Amniotic epithelial cell (primary cell): Measurements from ENCODE around the gene PTPN1.
"Not testable (repeated sequence)": the region's sequence is repeated elsewhere in the genome, so short reads cannot be mapped to it uniquely, and the experiment has no call there.

Experiments
- DNase-seq: peaks from one replicate; pipeline ENCODE4 v3.0.0-alpha.2; 2010; ENCODE audit warnings: low read depth

PTPN1 gene

GRCh38 chr20:50481741-50482140 lies 28.4 kb upstream of the PTPN1 start:
- DNase-seq = no peak

- no peak for DNase-seq
Measured at GRCh38 chr20:50482396-50482981, 27.7 kb upstream of the PTPN1 start.

GRCh38 chr20:50484271-50484976 lies 25.8 kb upstream of the PTPN1 start:
- no peak for DNase-seq

GRCh38 chr20:50487397-50487796 lies 22.8 kb upstream of the PTPN1 start:
- DNase-seq = peak; percentile 53

GRCh38 chr20:50488236-50488806 lies 21.9 kb upstream of the PTPN1 start:
- DNase-seq = no peak

GRCh38 chr20:50491168-50491567 lies 19.0 kb upstream of the PTPN1 start:
- no peak for DNase-seq

GRCh38 chr20:50491926-50492634 lies 18.1 kb upstream of the PTPN1 start:
- DNase-seq = peak; percentile 94

GRCh38 chr20:50493881-50494253 lies 16.3 kb upstream of the PTPN1 start:
- no peak for DNase-seq

- no peak for DNase-seq
Measured at GRCh38 chr20:50494428-50494827, 15.8 kb upstream of the PTPN1 start.

GRCh38 chr20:50496773-50497385 lies 13.3 kb upstream of the PTPN1 start:
- no peak for DNase-seq

GRCh38 chr20:50498071-50498776 lies 12.0 kb upstream of the PTPN1 start:
- peak; percentile 68 for DNase-seq

- no peak for DNase-seq
Measured at GRCh38 chr20:50499938-50500337, 10.2 kb upstream of the PTPN1 start.

GRCh38 chr20:50501972-50502745 lies 8.0 kb upstream of the PTPN1 start:
- no peak for DNase-seq

- peak; percentile 52 for DNase-seq
Measured at GRCh38 chr20:50504231-50504823, 5.9 kb upstream of the PTPN1 start.

- DNase-seq = no peak
Measured at GRCh38 chr20:50506270-50506579, 4.0 kb upstream of the PTPN1 start.

GRCh38 chr20:50507745-50508144 lies 2.4 kb upstream of the PTPN1 start:
- not testable (repeated sequence) for DNase-seq

- peak; percentile 85 for DNase-seq
Measured at GRCh38 chr20:50508171-50508755, 1.9 kb upstream of the PTPN1 start.

- DNase-seq = no peak
Measured at GRCh38 chr20:50510706-50511542, 741 bp downstream of the PTPN1 start.

- DNase-seq = no peak
Measured at GRCh38 chr20:50512323-50512722, 2.1 kb downstream of the PTPN1 start.
